Activated CD4-positive, alpha-beta T cell treated with anti-CD3 and anti-CD28 coated beads, Interleukin-10, Interleukin-2, amounts not matched to agents 100 ng/mL and 50 ng/mL, durations not matched to agents 16 hours and 8 hours (primary cell): ENCODE results near the gene FAM168A.

Source experiments
- DNase-seq: peaks from one replicate; pipeline ENCODE4 v3.0.0-alpha.2; 2020

FAM168A gene

DNA sequence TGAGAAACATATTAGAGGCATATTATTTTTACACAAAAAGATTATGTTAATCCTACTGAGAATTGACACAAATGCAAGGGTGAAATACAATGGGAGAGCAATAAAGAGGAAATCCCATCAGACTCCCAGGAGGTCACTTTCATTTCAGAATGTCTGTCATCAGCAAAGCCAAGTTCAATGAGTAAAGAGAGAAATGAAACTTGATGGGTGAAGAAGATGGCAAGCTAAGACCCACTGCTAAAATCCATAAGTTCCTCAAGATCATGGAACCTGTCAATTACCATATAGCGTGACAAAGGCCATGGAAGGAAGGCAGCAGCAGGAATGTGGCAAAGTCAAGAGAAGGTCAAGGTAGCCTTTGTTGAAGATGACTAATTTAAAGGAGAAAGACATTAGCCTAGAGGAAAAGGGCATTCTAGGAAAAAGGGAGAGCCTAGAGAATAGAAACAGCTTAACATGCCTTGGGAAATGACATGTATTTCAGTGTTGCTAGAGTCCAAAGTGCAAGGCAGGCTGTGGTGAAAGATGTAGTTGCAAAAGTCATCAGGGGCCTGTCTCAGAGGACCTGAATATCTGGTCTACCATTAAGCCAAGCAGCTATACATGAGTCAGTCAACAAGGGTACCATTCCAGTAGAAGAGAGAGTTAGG is 43.1 kb downstream of the FAM168A start:
- no peak for DNase-seq

DNA sequence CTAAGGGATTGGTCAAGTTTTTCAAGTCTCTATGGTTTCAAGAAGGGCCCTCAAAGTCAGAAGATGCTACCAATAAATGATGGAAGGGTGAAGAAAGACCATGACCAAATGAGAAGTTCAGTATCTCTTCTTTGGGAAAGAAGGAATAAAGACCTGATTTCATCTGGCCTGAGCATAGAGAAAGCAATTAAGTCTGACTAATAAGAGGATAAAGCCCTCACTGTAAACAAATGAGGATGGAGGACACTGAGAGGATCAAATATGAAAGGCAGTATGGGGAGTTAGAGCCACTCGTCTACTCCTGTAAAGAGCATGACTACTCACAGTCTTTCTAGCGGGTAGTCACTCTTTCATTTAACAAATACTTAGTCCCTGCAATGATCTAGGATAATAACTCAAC is 44.6 kb downstream of the FAM168A start:
- DNase-seq, result no peak

DNA sequence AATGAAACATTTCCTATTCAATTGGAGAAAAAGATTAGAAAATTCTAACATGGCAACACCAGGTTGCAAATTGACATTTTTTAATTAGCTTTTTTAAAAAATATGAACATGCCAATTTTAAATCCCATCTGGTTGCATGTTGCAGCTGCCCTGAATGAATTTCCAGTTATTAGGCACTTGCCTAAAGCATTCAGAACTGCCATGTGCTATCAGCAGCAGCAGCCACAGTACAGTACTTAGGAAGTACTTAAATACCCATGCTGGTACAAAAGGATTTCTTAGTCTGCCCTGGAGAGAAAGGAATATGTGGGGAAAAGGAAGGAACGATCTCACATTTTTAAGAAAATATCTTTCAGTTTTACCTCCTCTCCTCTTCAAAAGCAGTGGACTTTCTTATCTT is 46.2 kb downstream of the FAM168A start:
- no peak for DNase-seq

DNA sequence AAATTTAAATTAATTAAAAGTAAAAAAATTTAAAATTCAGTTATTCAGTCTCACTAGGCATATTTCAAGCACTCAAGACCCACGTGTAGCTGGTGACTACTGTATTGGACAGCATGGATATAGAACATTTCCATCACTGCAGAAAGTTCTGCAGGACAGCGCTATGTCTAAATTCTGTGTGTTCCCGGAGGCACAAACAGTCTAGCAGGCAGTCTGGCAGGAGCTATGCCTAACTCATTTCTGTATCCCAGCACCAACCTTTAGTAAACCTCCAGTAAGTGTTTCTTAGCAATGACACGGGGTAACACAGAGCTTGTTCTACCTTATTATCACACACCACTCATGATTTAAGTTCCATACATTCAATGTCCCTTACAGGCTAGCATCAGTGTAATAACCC is 48.5 kb downstream of the FAM168A start:
- no peak for DNase-seq

DNA sequence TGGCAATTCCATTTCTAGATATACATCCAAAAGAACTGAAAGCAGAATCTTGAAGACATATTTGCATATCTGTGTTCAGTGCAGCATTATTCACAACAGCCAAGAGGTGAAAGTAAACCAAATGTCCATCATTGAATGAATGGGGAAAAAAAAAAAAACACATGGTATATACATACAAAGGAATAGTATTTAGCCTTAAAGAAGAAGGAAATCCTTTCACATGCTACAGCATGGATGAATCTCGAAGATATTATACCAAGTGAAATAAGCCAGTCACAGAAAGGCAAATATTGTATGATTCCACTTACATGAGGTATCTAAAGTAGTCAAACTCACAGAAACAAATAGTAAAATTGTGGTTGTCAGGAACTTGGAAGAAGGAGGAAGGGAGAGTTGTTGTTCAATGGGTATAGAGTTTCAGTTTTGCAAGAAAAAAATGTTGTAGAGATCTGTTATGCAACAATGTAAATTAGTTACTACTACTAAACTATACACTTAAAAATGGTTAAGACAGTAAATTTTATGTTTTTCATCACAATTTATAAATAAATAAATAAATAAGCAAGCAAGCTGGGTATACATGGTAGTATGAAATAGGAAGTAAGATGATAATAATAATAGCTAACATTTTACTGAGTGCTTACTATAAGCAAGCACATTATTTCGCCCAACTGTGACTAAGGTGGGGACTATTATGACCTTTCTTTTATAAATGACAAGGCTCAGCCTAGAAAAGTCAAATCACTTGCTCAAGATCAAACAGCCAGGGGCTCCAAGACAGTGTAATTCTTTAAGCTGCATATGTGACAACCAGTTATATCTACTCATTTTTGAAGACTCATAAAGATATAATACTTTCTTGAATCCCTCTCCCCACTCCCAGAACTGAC is 50.0 kb downstream of the FAM168A start:
- no peak for DNase-seq

DNA sequence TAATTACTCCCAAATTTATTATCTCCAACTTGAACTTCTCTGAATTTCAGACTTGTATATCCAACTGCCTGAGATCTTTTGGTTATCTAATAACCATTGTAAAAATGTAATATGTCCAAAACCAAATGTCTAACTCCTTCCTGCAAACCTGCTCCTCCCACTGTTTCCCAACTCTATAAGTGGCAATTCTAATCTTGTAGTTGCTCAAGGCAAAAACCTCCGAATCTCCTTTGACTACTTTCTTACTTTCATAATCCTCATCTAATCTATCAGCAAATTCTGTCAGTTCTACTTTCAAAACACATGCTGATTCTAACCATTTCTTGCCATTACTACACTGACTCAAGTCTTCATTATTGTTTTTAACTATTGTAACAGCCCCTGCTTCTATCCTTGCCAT is 55.7 kb downstream of the FAM168A start:
- DNase-seq, result no peak

DNA sequence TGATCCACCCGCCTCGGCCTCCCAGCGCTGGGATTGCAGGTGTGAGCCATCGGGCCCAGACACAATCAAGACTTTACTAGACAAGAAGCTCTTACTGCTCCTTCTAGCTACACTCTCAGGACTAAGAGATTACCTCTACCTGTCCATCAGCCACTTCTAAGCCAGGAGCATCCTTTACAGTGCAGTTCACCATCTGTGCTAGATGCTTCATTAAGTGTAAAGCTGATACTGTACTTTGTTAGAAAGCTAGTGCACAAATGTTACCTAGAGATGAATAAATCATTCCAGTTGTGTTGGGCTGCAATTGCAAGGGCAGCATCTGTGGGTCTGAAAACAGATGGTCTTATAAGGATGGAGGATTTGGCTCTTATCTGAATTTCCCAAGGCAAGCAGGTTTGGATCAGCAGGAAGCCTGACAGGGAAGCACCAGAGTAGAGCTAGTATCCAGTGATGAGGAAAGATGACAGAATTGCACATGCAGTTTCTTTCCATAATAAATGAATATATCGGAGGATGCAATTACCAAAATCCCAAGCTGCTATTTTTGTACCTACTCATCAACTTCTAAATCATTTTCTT is 58.3 kb downstream of the FAM168A start:
- no peak for DNase-seq

DNA sequence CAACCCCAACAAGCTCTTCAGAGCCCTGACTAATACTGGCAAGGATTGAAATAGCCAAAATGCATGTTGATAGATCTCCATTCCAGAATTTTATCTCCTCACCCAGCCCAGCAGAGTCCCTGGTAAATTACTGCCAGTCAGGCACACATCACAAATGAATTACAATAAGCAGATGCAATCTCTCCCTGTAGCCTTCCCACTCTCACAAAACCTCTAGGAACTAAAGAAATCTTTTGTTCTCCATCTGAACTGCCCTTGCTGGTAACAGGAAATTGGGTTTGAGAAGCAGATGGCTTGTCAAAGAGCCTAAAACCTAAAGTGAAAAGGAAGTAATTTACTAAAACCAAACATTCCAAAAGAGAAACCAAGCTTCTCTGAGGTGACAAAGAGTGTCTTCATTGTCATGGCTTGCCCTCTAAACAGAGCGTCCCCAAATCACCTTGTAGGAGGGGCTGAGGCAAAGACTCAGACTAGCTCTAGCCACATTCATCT is 59.5 kb downstream of the FAM168A start:
- DNase-seq, result peak; percentile 35

DNA sequence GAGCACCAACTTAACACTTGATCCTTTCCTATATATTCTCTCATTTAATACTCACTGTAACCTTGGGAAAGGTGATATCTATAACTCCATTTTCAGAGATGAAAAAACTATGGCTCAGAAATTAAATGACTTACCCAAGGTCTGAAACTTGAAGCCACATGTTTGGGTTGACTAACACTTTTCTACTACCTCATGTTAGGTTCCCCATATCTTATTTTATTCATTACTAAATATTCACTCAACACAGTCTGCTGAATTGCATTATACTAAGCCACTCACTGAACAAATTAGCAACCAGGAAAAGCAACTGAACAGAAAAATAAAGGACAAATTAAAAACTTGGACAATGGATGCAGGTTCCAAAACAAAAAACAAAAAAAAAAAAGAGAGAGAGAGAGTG is 59.9 kb downstream of the FAM168A start:
- DNase-seq, result no peak

DNA sequence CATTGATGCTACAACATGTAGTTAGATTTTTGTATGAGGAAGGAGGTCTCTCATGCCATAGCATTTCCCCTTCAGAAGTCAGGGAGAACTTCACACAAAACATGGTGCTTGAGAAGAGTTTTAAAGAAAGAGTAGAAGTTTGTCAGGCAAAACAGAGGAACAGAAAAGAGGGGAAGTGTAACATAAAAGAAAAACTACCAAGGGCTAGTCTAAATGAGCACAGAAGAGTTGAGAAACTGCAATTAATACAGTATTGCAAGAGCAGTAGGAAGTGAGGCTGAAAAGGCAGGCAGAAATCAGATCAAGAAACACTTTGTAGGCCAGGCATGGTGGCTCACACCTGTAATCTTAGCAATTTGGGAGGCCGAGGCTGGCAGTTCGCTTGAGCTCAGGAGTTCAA is 61.0 kb downstream of the FAM168A start:
- DNase-seq, result no peak

DNA sequence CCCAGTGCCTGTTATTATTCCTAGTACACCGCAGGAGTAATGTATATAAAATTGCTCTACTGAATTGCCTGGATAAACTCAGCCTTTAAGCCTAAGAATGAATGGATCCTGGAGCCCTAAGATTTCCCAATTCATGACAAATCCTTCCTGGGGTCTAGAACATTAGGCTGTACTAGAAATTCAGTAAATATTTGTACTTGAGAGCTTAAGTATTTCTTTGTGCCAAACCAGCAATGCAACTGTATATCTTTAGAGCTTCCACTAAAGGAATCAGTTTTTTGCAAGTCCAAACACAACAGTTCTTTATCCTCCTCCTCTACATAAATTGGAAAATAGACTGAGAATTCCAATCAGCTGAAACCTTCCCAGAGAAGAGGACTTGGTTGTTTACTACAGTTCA is 65.6 kb downstream of the FAM168A start:
- DNase-seq, result no peak

DNA sequence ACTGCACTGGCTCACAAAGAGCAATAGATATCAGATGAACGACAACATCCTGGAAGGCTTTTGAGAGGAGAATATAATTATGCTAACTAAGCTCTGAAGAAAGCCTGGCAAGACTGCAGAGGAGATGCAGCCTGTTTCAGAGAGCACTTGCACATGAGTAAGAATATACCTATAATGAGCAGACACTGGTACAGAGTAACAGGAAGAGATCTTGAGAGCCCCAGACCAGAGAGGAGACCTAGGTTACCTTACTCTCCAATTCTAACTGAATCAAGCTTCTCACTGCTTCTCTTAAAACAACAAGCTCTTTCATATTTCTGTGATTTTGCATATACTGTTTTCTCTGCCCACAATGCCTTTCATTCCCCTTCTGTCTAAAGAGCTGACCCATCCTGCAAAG is 66.5 kb downstream of the FAM168A start:
- no peak for DNase-seq

DNA sequence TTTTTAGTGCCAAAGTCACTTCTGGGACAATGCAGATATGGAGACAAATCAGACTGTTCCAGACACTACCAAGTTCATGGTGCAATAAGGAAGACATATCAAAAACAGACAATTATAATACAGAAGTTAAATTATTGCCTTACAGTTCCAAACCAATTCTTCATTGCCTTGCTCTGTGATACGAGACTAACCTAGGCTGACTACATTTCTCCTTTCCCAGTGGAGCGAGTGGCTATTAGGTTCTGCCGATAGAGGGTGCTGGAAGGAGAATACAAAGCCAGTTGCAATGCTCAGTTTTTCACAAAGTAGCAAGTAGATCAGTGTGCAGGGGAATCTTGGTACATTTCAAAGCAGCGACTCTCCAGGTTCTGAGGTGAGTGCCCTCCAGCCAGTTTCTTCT is 67.8 kb downstream of the FAM168A start:
- no peak for DNase-seq

DNA sequence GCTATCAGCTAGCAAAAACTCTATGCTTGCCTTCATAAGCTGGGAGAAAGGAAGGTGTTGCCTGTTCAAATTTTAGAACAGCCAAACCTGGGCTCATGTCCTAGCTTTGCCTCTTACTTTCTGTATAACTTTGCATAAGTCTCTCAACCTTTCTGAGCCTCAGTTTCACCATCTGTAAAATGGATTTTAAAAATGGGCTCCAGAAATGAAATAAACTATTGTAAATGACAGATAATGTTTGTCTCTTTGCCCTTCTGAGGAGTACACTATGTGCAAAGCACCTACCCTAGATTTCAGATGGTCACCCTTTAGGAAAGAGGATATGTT is 68.7 kb downstream of the FAM168A start:
- no peak for DNase-seq

DNA sequence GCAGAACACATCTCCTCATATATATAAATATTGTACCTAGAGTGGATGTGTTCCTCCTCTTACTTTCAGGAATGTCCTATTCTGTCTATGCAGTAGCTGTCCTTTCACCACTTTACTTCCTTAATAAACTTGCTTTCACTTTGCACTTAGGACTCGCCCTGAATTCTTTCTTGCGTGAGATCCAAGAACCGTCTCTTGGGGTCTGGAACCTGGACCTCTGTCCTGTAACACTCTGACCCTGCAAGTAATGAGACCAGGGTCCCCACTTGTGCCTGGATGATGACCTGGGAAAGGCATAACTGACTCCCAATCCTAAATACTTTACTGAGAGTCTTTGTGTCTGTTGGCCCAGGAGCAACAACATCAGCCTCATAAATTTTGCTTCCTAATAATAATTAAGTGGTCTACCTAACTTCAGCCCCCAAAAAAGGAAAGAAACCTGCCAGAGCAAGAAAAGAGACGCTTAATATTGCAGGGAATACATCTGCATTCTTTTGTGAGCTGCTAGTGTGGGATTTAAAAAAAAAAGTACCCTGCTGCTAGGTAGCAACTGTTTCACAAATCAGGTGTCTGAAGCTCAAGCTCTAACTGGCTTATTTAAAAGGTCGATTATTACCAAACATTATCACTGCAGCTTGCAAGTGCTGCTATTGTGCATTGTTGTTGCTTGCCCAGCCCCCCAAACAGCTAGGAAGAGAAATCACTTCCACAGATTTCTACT is 69.3 kb downstream of the FAM168A start:
- DNase-seq, result no peak

DNA sequence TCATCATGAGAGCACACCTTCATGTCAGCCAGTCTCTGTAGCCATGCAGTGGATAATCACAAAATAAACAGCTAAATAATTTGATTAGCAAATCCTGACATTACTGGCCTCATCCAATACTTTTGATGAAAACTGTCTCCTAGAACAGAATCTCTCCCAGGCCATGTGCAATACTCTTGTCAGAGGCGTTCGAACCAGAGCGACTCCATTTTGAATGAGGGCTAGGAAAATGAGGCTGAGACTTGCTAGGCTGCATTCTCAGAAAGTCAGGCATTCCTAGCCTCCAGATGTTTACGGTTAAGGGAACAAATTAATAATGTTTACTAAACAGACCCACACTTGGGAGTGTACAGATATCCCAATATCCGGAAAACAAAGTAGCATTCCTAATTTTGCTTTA is 69.9 kb downstream of the FAM168A start:
- DNase-seq, result no peak

DNA sequence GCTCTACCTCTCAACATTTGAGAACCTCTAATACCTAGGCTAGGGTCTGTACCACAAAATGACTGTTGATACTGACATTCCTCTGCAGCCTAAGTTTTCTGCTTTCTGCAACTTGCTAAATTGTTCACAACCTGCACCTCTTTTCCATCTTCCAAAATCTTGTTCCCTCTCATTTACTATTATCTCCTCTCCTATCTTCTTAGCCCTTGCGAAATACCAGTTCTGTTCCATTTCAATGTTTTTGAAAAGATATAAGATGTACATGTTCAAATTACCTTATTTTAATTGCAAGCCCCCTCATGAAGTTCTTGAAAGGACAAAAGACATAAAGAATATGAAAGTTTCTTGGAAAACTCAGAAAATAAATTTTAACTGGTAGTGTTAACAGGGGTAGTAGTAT is 72.3 kb downstream of the FAM168A start:
- DNase-seq, result no peak

DNA sequence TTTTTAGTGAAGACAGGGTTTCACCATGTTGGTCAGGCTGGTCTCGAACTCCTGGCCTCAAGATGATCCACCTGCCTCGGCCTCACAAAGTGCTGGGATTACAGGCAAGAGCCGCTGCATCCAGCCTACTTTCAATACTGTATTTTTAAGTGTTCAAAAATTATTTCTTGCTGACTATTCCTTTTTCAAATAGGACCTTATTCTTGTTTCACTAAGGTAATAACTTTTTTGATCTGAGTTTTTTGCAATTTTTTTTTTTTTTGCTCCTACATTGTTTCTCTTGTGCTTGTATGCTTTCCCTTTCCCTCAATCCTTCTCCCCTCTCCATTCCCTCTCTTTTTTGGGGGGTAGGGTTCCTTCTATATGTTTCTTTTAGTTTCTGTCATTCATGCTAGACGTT is 73.1 kb downstream of the FAM168A start:
- no peak for DNase-seq

DNA sequence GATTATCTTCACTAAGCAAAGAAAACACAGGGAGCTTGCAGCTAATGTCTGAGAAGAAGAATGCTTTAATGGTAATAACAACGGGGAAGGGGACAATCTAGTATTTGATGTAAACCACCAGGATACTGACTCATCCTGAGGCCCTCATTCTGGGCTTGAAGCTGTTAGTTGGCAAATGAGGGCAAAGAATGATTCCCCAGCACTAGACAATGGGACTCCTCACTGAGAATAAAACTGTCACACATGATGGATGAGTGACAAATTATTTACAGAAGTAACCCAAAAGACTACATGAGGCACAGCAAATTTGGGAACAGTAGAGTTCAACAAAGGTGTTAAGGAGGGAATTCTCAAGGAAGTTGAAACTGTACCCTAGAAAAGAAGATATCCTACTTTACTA is 76.3 kb downstream of the FAM168A start:
- peak; percentile 45 for DNase-seq

DNA sequence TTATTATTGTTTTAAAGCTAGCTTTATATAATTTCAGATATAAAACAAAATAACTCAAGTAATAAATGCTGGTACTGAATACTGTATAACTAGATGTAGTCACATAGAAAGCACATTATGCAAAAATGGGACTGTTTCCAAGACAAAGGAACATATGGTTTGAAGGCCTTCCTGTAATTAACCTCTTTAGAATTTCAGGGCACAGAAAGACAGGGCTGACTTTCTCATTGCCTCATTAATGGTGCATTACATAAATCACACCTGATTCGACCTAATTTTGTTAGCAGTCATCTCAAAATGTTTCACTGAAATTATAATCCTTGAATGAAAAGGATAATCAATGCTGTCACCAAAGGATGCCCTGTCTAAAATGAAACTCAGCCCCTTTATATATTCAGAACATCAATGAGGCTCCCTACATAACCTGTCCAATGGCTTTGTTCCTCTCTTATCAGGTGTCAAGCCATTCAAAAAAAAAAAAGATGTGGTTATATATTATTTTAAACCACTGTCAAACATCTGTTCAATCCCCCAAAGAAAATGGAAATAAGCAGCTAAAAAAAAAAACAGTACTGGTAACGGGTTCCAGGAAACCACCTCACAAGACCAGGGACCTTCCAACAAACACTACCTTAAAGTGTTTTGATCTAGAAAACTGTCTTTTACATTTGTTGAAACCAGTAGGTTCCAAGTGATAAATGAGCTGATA is 77.4 kb downstream of the FAM168A start:
- no peak for DNase-seq

DNA sequence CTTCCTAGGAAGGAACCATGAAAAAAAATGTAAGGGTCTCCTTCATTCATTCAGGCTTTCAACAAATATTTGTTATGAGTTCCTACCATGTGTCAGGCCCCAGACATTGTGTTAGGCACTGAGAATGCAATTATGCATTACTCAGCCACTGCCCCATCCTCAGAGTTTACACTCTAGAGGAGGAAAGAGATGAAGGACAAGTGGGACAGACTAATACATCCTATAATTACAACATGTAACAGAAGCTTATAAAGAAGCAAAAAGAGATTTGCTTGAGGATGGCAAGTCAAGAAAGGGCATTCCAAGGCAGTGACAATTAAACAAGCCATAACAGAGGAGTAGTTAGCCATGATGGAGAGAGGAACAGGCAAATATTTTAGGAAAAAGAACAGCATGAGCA is 78.6 kb downstream of the FAM168A start:
- no peak for DNase-seq

DNA sequence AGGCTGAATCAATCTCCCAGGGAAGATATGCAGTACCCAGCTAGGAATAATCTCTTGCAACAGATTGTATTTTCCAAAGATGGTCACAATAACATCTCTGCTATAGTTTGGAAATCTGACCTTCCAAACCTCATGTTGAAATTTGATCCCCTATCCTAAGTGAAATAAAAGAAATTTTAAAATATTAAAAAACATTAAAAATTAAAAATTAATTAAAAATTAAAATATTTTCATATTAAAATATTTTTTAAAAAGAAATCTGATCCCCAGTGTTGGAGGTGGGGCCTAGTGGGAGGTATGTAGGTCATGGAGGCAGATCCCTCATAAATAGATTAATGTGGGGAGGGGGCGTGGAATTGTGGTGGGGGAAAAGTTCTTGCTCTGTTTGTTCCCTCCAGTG is 79.7 kb downstream of the FAM168A start:
- DNase-seq, result no peak

DNA sequence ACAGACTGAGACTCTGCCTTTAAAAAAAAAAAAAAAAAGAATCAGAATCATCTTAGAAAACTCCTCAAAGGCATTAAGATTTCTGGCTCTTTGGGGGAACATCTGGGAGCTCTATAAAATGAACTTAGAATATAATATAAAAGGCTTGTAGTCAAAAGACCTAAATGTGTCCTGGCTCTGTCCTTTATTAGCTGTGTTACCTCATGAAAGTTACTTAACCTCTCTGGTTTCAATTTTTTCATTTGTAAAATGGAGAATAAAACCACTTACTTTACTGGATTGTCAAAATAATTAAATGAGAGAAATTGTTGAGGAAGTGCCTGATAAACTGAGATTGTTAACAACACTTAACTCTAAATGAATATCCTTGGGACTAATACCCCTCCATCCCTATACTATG is 81.8 kb downstream of the FAM168A start:
- DNase-seq, result no peak
